DMS79 (cell line): ENCODE data around the gene SELENOT.

Experiments
- DNase-seq: peaks from one replicate; lab custom pipeline; 2025; lab: John Stamatoyannopoulos, UW

Gene SELENOT

DNA sequence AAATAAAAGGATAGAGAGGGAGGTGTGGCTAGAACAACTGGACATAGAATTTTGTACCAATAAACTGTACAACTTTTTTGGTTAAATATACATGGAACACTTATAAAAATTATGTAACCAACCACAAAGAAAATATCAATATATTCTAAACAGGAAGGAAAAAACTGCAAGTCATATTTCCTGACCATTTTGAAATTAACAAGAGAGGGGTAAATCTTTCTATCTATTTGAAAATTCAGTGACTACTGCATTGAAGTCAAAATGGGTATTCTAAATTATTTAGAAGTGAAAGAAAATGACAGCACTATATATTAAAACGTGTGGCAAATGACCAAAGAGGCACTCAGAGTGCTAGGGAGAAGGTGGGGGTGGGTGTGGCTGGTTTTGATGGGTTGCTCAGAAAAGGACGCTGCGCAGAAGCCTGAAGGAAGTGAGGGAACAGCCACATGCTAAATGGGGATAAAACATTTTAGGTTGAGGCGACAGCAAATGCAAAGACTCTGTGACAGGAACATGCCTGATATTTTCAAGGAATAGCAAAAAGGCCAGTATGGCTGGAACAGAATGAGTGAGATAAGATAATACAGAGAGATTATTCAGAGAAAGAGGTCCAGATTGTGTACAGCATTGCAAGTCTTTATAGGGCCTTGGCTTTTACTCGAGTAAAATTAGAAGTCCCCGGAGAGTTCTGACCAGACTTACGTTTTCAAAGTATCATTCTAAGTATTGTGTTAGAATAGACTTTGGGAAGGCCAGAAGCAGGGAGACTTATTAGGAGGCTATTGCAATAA is 59.5 kb downstream of the SELENOT start:
- DNase-seq: no peak

DNA sequence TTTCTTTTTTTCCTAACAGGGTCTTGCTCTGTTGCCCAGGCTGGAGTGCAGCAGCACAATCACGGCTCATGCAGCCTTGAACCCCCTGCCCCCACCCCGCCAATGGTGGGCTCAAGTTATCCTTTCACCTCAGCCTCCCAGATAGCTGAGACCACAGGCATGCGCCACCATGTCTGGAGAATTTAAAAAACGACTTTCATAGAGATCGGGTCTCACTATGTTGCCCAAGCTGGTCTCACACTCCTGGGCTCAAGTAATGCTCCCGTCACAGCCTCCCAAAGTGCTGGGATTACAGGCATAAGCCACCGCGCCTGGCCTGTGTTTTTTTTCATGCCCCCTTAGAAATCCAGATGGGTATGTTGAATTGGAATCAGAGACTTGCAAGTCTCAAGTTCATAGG is 60.3 kb downstream of the SELENOT start:
- no peak for DNase-seq

DNA sequence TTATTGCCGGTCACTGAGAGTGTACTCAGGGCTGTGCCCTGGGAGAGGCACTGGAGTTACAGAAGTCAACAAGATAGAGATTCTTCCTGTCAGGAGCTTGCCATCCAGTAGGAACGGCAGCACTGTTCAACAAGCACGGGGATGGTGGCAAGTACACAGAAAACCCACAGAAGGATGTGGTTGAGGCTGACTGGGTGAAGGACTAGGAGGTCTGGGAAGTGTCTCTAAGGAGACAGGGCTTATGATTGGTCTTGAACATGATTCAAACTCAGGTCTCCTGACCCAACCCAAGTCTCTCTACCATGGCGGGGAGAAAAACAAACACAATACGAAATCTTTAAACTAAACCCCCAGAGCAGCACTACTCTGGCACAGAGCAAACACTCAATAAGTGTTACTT is 63.0 kb downstream of the SELENOT start:
- DNase-seq: no peak

DNA sequence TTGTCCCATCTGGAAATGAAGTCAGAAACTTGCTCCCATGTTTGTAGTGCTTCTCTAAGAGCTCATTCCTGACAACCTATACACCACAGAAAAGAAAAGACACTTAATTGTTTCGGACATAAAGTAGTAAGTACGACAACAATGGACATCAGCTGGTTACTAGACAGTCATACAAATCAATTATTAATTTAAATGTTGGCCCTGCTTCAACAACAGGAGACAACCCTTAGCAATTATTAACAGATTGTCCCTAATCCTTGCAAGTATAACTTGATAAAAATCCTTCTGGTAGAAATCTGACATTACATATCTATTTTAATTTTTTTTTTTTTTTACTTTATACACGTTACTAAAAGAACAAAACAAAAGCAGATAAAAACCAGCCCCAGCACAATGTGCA is 70.8 kb downstream of the SELENOT start:
- no peak for DNase-seq

DNA sequence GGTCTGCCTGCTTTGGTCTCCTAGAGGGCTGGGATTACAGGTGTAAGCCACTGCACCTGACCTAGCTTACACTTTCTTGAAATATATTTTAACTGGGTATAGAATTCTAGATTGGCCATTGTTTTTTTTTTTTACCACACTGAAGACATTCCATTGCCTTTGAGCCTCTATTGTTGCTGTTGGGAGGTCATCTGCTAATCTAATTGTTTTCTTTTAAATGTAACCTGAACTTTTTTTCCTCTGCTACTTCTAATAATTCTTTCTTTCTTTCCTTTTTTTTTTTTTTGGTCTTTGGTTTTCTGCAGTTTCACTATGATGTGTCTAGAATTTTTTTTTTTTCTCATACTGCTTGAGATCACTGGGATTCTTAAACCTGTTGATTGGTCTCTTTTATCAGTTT is 72.5 kb downstream of the SELENOT start:
- DNase-seq: no peak
